Effector memory CD8-positive, alpha-beta T cell (primary cell): ENCODE measurements around the gene FAM83E.
"Not testable (repeated sequence)": the region's sequence is repeated elsewhere in the genome, so short reads cannot be mapped to it uniquely, and the experiment has no call there.

ENCODE experiments used
- ATAC-seq: fragments of 150-1000 bp; cut with Tn5 transposase; replicated peaks from 2 replicates; pipeline ENCODE4 v1.10.0; 2021; ENCODE audit warnings: mild to moderate bottlenecking, moderate library complexity
- DNase-seq, 3 experiments: peaks; one replicate each; pipeline ENCODE4 v3.0.0; 2021
- H3K27ac Mint-ChIP-seq, 2 donors: one replicate each; pipeline ENCODE4 v1.8.0; 2022; ENCODE audit warnings: mild to moderate bottlenecking in 2 of 2, mixed read lengths in 2 of 2, moderate library complexity in 2 of 2
- H3K27me3 Mint-ChIP-seq, 2 donors: one replicate each; pipeline ENCODE4 v1.8.0; 2022; ENCODE audit warnings: mixed read lengths in 2 of 2
- H3K36me3 Mint-ChIP-seq: one replicate; pipeline ENCODE4 v1.8.0; 2022; ENCODE audit warnings: mild to moderate bottlenecking, moderate library complexity, mixed read lengths; ENCODE audit not compliant: insufficient read depth
- H3K4me1 Mint-ChIP-seq, 2 donors: one replicate each; pipeline ENCODE4 v1.8.0; 2022; ENCODE audit warnings: low read depth in 2 of 2, mixed read lengths in 2 of 2
- H3K4me3 Mint-ChIP-seq, 2 donors: one replicate each; pipeline ENCODE4 v1.8.0; 2022; ENCODE audit warnings: mild to moderate bottlenecking in 2 of 2, mixed read lengths in 2 of 2, moderate library complexity in 2 of 2
- H3K9me3 Mint-ChIP-seq, 2 donors: one replicate each; pipeline ENCODE4 v1.8.0; 2022; ENCODE audit warnings: mixed read lengths in 2 of 2

The FAM83E gene

DNA sequence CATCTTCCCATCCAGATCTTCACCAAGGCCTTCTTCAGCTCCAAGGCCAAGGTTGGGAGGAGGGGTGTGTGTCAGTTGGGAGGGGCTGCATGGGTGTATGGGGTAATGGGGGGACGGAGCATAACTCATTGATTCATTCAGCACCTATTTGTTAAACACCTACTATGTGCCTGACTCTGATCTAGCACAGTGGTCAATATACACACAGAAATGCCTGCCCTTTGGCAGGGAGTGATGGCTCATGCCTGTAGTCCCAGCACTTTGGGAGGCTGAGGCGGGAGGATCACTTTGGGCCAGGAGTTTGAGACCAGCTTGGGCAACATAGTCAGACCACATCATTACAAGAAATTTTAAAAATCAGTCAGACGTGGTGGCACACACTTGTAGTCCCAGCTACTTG is 27.5 kb downstream of the FAM83E start:
- peaks cover 4% of the 10 kb centered on the region for H3K36me3 Mint-ChIP-seq
- H3K9me3 Mint-ChIP-seq = no peaks in the 10 kb centered on the region
- H3K4me1 Mint-ChIP-seq = peaks cover 15 to 16% of the 10 kb centered on the region in 2 donors
- no peak for ATAC-seq
- H3K27ac Mint-ChIP-seq = no peak overlapping the region
- H3K4me3 Mint-ChIP-seq = no peak overlapping the region
- H3K27me3 Mint-ChIP-seq = peaks cover 0 to 12% of the 10 kb centered on the region in 2 donors
- no peak for DNase-seq

DNA sequence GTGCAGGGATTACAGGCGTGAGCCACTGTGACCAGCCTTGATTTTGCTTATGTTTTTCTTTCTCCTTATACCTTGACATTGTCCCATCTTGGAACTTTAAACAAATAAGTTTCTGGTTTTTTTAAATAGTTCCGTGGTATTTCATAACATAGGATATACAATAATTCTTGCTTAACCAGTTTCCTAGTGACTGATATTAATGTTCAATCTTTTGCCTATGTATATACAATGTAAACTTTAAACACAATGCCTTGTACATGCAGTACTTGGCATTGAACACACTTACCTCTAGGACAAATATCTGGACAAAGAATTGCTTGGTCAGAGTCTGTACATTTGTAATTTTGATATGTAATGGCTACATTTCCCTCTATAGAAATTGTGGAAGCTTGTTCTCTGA is 32.7 kb downstream of the FAM83E start:
- Mint-ChIP-seq H3K9me3 (no peaks in the 10 kb centered on the region), H3K27me3 (peaks cover 0 to 6% of the 10 kb centered on the region in 2 donors), H3K27ac (no peak overlapping the region), H3K4me3 (no peak overlapping the region), H3K36me3 (peaks cover 3% of the 10 kb centered on the region), H3K4me1 (peaks cover 4 to 6% of the 10 kb centered on the region in 2 donors)
- no peak for ATAC-seq
- DNase-seq = no peak

DNA sequence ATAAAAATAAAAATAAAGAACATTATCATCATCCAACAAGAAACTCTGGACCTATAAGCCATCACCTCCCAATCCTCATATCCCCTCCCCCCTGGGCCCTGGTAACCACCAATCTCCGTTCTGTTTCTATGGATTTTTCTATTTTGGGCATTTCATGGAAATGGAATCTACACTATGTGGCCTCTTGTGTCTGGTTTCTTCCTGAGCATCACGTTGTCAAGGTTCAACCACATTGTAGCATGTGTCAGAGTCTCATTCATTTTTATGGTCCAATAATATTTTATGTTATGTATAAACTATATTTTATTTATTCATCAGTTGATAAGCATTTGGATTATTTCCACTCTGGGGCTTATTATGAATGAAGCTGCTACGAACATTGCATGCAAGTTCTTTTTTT is 36.0 kb downstream of the FAM83E start:
- ATAC-seq (no peak), DNase-seq (no peak)
- H3K27me3 Mint-ChIP-seq = no peaks in the 10 kb centered on the region
- no peak overlapping the region for H3K27ac Mint-ChIP-seq
- peaks cover 3% of the 10 kb centered on the region for H3K36me3 Mint-ChIP-seq
- H3K4me1 Mint-ChIP-seq = no peaks in the 10 kb centered on the region
- H3K4me3 Mint-ChIP-seq = no peak overlapping the region
- no peaks in the 10 kb centered on the region for H3K9me3 Mint-ChIP-seq

DNA sequence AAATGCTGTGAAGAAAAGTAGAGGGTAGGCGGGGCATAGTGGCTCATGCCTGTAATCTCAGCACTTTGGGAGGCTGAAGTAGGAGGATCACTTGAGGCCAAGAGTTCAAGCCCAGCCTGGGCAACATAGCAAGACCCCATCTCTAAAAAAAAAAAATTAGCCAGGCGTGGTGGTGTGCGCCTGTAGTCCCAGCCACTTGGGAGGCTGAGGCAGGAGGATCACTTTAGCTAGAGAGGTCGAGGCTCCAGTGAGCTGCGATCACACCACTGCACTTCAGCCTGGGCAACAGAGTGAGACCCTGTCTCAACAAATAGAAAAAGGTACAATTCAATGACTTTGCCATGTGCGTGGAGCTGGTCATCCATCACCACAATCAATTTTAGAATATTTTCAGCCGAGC is 37.0 kb downstream of the FAM83E start:
- not testable (repeated sequence) for H3K27me3 Mint-ChIP-seq, DNase-seq, H3K36me3 Mint-ChIP-seq, H3K27ac Mint-ChIP-seq, ATAC-seq, H3K4me1 Mint-ChIP-seq, H3K9me3 Mint-ChIP-seq, H3K4me3 Mint-ChIP-seq

DNA sequence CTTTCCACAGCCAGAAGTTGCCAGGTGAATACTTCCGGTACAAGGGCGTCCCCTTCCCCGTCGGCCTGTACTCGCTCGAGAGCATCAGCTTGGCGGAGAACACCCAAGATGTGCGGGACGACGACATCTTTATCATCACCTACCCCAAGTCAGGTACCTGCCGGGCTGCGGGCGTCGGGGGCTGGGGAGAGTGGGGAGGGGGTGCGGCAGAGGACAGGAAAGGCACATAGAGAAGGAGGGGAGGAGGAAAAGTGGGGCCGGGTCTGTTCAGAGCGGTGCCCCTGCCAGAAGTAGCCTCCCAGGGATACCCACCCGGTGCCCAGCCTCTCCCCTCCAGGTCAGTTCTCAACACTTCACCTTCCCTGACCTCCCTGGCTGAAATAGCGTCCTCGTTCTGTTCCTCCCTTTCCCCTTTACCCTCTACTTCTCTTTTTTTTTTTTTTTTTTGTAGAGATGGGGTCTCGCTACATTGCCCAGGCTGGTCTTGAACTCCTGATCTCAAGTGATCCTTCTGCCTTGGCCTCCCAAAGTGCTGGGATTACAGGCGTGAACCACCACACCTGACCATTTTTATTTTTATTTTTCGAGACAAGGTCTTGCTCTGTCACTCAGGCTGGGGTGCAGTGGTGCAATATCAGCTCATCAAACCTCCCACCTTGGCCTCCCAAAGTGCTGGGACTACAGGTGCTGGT is 38.8 kb downstream of the FAM83E start:
- Mint-ChIP-seq H3K9me3 (no peaks in the 10 kb centered on the region), H3K27me3 (no peaks in the 10 kb centered on the region), H3K36me3 (peaks cover 3% of the 10 kb centered on the region), H3K4me3 (no peak overlapping the region), H3K4me1 (no peaks in the 10 kb centered on the region), H3K27ac (no peak overlapping the region)
- ATAC-seq (no peak), DNase-seq (no peak)

DNA sequence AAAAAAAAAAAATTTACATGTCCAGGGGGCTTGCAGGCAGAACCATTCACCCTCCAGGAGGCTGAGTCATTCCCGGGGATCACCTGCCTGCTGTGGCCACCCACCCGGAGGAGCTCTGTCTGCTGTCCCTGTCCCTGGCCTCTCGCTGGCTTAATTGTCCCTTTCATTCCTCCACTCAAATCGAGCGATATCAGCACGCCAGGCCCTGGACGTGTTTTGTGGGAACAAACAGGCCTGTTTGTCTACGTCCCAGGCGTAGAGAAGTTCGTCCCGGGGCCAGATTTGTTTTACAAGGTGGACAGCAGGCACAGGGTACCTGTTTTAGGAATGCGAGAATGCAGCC is 41.7 kb downstream of the FAM83E start:
- Mint-ChIP-seq H3K9me3 (no peaks in the 10 kb centered on the region), H3K36me3 (peaks cover under 1% of the 10 kb centered on the region), H3K4me1 (no peaks in the 10 kb centered on the region), H3K4me3 (no peak overlapping the region), H3K27me3 (peaks cover 0 to 8% of the 10 kb centered on the region in 2 donors), H3K27ac (no peak overlapping the region)
- no peak for DNase-seq
- no peak for ATAC-seq

DNA sequence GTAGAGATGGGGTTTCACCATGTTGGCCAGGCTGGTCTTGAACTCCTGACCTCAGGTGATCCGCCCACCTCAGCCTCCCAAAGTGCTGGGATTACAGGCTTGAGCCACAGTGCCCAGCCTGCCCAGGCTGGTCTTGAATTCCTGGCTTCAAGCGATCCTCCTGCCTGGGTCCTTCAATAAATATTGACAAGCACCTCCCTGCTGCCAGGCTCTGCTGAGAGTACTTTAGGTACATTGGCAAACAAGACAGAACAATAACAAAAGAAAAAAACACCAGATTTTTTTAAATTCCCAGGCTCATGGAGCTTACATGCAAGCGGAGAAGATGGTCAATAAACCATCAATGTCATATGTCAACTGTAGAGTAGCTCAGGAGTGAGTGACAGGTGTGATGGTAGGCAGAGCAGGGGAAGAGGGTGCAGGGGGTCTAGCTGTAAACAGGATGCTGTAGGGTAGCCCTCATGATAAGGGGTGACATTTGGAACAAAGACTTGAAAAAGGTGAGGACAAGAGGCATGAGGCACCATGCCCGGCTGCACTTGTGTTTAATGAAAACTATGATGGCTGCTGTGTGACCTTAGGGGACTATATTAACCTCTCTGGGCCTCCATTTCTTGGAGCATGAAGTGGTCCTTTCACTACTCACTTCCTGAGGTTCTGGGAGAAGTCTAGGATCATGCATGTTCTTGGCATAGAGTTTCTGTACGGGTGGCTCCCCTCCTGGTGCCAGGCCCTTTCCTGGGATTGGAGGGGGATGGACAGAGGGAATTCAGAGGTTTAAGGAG is 43.3 kb downstream of the FAM83E start:
- no peaks in the 10 kb centered on the region for H3K36me3 Mint-ChIP-seq
- no peaks in the 10 kb centered on the region for H3K9me3 Mint-ChIP-seq
- DNase-seq (no peak), ATAC-seq (no peak)
- H3K4me1 Mint-ChIP-seq = no peaks in the 10 kb centered on the region
- no peak overlapping the region for H3K4me3 Mint-ChIP-seq
- H3K27me3 Mint-ChIP-seq = peaks cover 12 to 19% of the 10 kb centered on the region in 2 donors
- peak overlapping the region in 1 of 2 donors; percentile 2 for H3K27ac Mint-ChIP-seq

DNA sequence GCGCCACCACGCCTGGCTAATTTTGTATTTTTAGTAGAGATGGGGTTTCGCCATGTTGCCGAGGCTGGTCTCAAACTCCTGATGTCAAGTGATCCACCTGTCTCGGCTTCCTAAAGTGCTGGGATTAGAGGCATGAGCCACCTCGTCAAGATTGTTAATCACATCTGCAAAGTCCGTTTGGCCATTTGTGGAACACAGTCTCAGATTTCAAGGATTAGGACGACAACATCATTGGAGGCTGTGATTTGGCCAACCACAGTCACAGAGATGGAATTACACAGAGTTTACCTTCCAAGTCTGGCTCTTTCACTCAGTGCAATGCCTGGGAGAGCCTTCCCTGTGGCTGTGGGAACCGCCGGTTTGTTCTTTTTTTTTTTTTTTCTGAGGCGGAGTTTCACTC is 45.1 kb downstream of the FAM83E start:
- Mint-ChIP-seq H3K27ac (no peak overlapping the region), H3K4me3 (no peak overlapping the region), H3K9me3 (no peaks in the 10 kb centered on the region), H3K4me1 (no peaks in the 10 kb centered on the region), H3K36me3 (no peaks in the 10 kb centered on the region), H3K27me3 (peaks cover 12 to 19% of the 10 kb centered on the region in 2 donors)
- ATAC-seq (no peak), DNase-seq (no peak)

DNA sequence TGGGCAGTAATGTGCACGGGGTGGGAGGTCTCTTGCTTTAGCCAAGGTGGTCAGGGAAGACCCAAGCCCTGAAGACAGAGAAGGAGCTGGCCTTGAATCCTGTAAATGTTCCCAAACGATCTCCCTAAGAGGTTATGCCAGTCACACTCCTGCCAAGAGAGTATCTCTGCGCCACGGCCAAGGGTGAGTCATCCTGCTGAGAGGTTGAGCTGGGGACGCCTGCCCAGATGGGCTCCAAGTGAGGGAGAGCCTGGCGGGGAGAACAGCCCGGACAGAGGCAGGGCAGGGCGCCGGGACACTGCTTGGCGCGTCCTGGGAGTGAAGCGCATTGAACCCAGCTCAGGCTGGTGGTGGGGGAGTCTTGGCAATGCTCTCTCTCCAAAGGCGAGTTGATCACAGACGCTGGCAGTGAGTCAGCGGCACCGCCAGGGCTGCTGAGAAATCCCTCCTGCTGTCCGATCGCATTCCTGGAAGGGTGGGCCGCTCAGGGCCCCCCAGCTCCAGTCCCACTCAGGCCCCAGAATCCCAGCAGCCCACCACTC is 46.5 kb downstream of the FAM83E start:
- Mint-ChIP-seq H3K4me1 (no peaks in the 10 kb centered on the region), H3K9me3 (no peaks in the 10 kb centered on the region), H3K4me3 (no peak overlapping the region), H3K27ac (peak overlapping the region in 1 of 2 donors; percentile 19), H3K36me3 (no peaks in the 10 kb centered on the region), H3K27me3 (peaks cover 12 to 19% of the 10 kb centered on the region in 2 donors)
- DNase-seq (no peak), ATAC-seq (no peak)

DNA sequence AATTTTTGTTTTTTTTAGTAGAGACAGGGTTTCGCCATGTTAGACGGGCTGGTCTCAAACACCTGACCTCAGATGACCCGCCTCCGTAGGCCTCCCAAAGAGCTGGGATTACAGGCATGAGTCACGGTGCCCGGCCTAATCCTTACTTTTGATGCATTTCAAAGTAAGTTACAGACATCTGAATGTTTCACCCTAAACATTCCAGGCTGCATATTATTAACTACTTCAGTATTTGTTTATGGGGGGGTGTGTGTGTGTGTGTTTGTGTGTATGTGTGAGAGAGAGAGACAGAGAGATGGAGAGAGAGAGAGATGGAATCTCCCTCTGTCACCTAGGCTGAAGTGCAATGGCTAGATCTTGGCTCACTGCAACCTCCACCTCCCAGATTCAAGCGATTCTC is 49.8 kb downstream of the FAM83E start:
- no peaks in the 10 kb centered on the region for H3K9me3 Mint-ChIP-seq
- H3K36me3 Mint-ChIP-seq = peaks cover 2% of the 10 kb centered on the region
- no peak for DNase-seq
- no peaks in the 10 kb centered on the region for H3K4me1 Mint-ChIP-seq
- no peak overlapping the region for H3K4me3 Mint-ChIP-seq
- H3K27me3 Mint-ChIP-seq = peaks cover 12 to 19% of the 10 kb centered on the region in 2 donors
- ATAC-seq = no peak
- H3K27ac Mint-ChIP-seq = no peak overlapping the region
